Calu3 (cell line): ENCODE results near the gene HAT1. TPM values are rescaled to one million over a fixed set of nuclear protein-coding genes. Genes with fewer than 3 reads are reported as not detected.

ENCODE experiments used
- Bru-seq: library from RNA; stranded (reverse); fragments of 400-500 nt; gene quantifications from one replicate; lab custom pipeline; 2021; lab: Mats Ljungman, UMichigan
- BruChase-seq, 2 experiments: library from RNA; stranded (reverse); fragments of 400-500 nt; gene quantifications; one replicate each; lab custom pipeline; 2021; lab: Mats Ljungman, UMichigan
- BruUV-seq: library from RNA; stranded (reverse); fragments of 400-500 nt; replicated peaks from 2 replicates; lab custom pipeline; 2021; lab: Mats Ljungman, UMichigan
- CTCF ChIA-PET: fragments of 300-600 bp; sonication (Branson Sonifier 250); formaldehyde crosslinking; loops from one replicate; lab custom pipeline; 2022; ENCODE audit warnings: antibody characterized with exemption; lab: Charles Lee
- DNase-seq: peaks from one replicate; pipeline ENCODE4 v3.0.0; 2022
- H3K27ac Mint-ChIP-seq: one replicate; pipeline ENCODE4 v1.8.0; 2022; ENCODE audit warnings: mixed read lengths; ENCODE audit not compliant: unreplicated experiment
- H3K27me3 Mint-ChIP-seq: one replicate; pipeline ENCODE4 v1.8.0; 2022; ENCODE audit warnings: mixed read lengths; ENCODE audit not compliant: unreplicated experiment
- H3K36me3 Mint-ChIP-seq: one replicate; pipeline ENCODE4 v1.8.0; 2022; ENCODE audit warnings: mild to moderate bottlenecking, moderate library complexity, mixed read lengths; ENCODE audit not compliant: insufficient read depth, unreplicated experiment
- H3K4me1 Mint-ChIP-seq: one replicate; pipeline ENCODE4 v1.8.0; 2022; ENCODE audit warnings: mild to moderate bottlenecking, low read depth, mixed read lengths; ENCODE audit not compliant: unreplicated experiment
- H3K4me3 Mint-ChIP-seq: one replicate; pipeline ENCODE4 v1.8.0; 2022; ENCODE audit warnings: mild to moderate bottlenecking, low read depth, moderate library complexity, mixed read lengths; ENCODE audit not compliant: unreplicated experiment
- H3K9me3 Mint-ChIP-seq: one replicate; pipeline ENCODE4 v1.8.0; 2022; ENCODE audit warnings: low read depth, mixed read lengths; ENCODE audit not compliant: unreplicated experiment
- CTCF ChIP-seq: fragments of 200-600 bp; IDR thresholded peaks from one replicate; pipeline ENCODE4 v1.8.0; 2022; ENCODE audit warnings: antibody characterized with exemption; ENCODE audit not compliant: unreplicated experiment
- intact Hi-C: fragments of 100-400 bp; cut with micrococcal nuclease; formaldehyde crosslinking; loops from one replicate; pipeline ENCODE4 v1.10.0; 2022; ENCODE audit not compliant: unreplicated experiment
- long read RNA-seq: library from polyadenylated mRNA; stranded (forward); transcript quantifications from one replicate; pipeline ENCODE4 v2.0.0, GENCODE V29; 2022
- total RNA-seq: library from RNA; stranded (reverse); gene quantifications from 2 replicates; pipeline ENCODE4 v1.2.3, GENCODE V29; 2022

HAT1 gene, protein sequence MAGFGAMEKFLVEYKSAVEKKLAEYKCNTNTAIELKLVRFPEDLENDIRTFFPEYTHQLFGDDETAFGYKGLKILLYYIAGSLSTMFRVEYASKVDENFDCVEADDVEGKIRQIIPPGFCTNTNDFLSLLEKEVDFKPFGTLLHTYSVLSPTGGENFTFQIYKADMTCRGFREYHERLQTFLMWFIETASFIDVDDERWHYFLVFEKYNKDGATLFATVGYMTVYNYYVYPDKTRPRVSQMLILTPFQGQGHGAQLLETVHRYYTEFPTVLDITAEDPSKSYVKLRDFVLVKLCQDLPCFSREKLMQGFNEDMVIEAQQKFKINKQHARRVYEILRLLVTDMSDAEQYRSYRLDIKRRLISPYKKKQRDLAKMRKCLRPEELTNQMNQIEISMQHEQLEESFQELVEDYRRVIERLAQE
- total RNA-seq (58.2 and 64.3 TPM in 2 replicates), Bru-seq, nascent RNA (percentile 84 among the genes with signal in this experiment), BruChase-seq, experiment 1, labeled RNA remaining after a 6-hour chase (percentile 81 among the genes with signal in this experiment), BruChase-seq, experiment 2, labeled RNA remaining after a 2-hour chase (percentile 72 among the genes with signal in this experiment)
- long read RNA-seq, transcript HAT1-201 (11 exons, 1,626 nt): major isoform, 138 of 175 reads
- long read RNA-seq, partial matches to known transcripts: 16 of 175 reads
- long read RNA-seq, other reads (novel, unspliced or antisense): 18 of 175 reads

- no peaks in the 10 kb centered on the region for H3K27me3 Mint-ChIP-seq
- intact Hi-C loops: loop anchor here (10.0 kb wide), 1 partner anchor 182 kb away; the partner anchor contains the start of gene DLX2
These were observed at the start of gene HAT1 for GRCh38 chr2:171922230-171923022. Gene HAT1 (plus strand): TSS chr2:171922461. CDS start chr2:171922501, 40 bp downstream.

GRCh38 chr2:171874517-171874916 is 47.7 kb upstream of the HAT1 start:
- H3K36me3 Mint-ChIP-seq: peaks cover 5% of the 10 kb centered on the region
- no peaks in the 10 kb centered on the region for H3K27me3 Mint-ChIP-seq
- H3K9me3 Mint-ChIP-seq: no peaks in the 10 kb centered on the region
- no peak overlapping the region for H3K4me3 Mint-ChIP-seq
- no TSS peak for BruUV-seq
- no peaks in the 10 kb centered on the region for H3K4me1 Mint-ChIP-seq
- intact Hi-C loops: no loop called here
- no peak overlapping the region for H3K27ac Mint-ChIP-seq
- CTCF ChIA-PET: no interaction called here
- TF ChIP-seq CTCF: no peak
- DNase-seq: no peak

More at GRCh38 chr2:171922230-171923022, at the start of gene HAT1:
- H3K27ac Mint-ChIP-seq: peak within 1 kb of the TSS; percentile 88
- no peak for TF ChIP-seq CTCF
- peaks cover 26% of the 10 kb centered on the region for H3K36me3 Mint-ChIP-seq
- TSS peak; percentile 65 for BruUV-seq
- DNase-seq: peak; percentile 97
- CTCF ChIA-PET: interaction anchor here (0.8 to 1.1 kb wide), 3 partner anchors 43 to 205 kb away, joined by 3 to 4 read pairs (median 3); no protein-coding TSS in a partner anchor
- peak within 1 kb of the TSS; percentile 88 for H3K4me3 Mint-ChIP-seq
- peaks cover 18% of the 10 kb centered on the region for H3K4me1 Mint-ChIP-seq
- no peaks in the 10 kb centered on the region for H3K9me3 Mint-ChIP-seq

DNA sequence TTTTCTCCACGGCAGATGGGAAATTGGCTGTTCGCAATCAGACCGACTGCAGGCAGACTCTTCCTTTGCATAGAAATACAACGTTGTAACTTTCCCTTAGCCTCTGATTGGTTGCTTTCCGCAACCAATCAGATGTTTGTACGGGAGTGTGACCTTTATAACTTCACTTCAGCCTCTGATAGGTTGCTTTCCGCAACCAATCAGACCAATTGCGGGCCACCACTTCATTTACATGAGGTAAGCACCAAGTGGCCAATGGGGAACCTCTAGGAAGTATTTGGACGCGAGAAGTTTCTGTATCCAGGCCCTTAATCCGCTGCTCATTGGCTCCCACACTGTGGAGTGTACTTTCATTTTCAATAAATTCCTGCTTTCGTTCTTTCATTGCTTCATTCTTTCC is 47.3 kb upstream of the HAT1 start:
- no peak overlapping the region for H3K27ac Mint-ChIP-seq
- peaks cover 5% of the 10 kb centered on the region for H3K36me3 Mint-ChIP-seq
- H3K4me3 Mint-ChIP-seq: no peak overlapping the region
- H3K9me3 Mint-ChIP-seq: no peaks in the 10 kb centered on the region
- TF ChIP-seq CTCF: no peak
- no peaks in the 10 kb centered on the region for H3K27me3 Mint-ChIP-seq
- intact Hi-C loops: no loop called here
- CTCF ChIA-PET: no interaction called here
- H3K4me1 Mint-ChIP-seq: no peaks in the 10 kb centered on the region
- no peak for DNase-seq
- no TSS peak for BruUV-seq

DNA sequence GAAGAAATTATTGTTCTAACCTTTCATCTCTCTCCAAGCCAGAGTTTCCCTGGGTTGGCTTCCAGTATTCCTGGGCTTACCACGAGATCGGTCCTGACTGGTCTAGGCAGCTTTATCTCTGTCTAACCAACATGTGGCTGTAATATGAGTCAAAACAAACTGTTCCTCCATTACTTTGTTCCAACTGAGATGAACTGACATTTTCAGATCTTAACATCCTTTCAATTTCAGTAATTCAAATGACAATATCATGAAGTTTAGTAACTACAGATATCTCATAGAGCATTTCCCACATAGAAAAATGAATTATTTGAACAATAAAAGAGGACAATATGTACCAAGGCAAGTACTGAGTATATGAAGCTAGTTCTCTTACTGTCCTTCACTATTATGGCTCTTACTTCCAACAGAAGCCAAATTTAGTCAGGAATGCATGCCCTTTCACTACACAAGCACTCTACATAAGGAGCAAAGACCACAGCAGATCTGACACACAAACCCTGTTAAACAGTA is 43.7 kb upstream of the HAT1 start:
- TF ChIP-seq CTCF: no peak
- no TSS peak for BruUV-seq
- Mint-ChIP-seq H3K9me3 (no peaks in the 10 kb centered on the region), H3K27me3 (no peaks in the 10 kb centered on the region), H3K36me3 (peaks cover 5% of the 10 kb centered on the region), H3K4me3 (no peak overlapping the region), H3K4me1 (no peaks in the 10 kb centered on the region), H3K27ac (no peak overlapping the region)
- intact Hi-C loops: no loop called here
- CTCF ChIA-PET: no interaction called here
- no peak for DNase-seq
